A673 (cell line): ENCODE results near the gene SYK.

ENCODE experiments used
- CTCF ChIP-seq: fragments of 300-800, 200-600 bp; sonication (generic); conservative IDR thresholded peaks from 2 replicates; pipeline ENCODE4 v1.5.1; 2017; ENCODE audit warnings: low read depth, mild to moderate bottlenecking, antibody characterized with exemption, low read length, moderate library complexity, mixed read lengths
- EZH2 ChIP-seq: fragments of 200-600 bp; sonication (generic); IDR thresholded peaks from 2 replicates; pipeline ENCODE4 v1.6.1; 2017; ENCODE audit warnings: borderline replicate concordance, low read depth, mild to moderate bottlenecking, mixed read lengths, antibody characterized with exemption, low read length; ENCODE audit not compliant: poor library complexity, severe bottlenecking

GRCh38 chr9:90789862-90790261 is 11.8 kb upstream of the SYK start:
- TF ChIP-seq CTCF = no peak
- no peak for TF ChIP-seq EZH2
